AG09309 (cell line): ENCODE results near the gene RAP1GAP.

Source experiments
- DNase-seq: peaks from one replicate; pipeline ENCODE4 v3.0.0-alpha.2; 2010; ENCODE audit warnings: low read depth
- H3K4me3 ChIP-seq: 2 replicates; pipeline ENCODE4 v1.5.1; 2011; ENCODE audit warnings: mild to moderate bottlenecking, low read depth, low read length, moderate library complexity; ENCODE audit not compliant: control insufficient read depth
- CTCF ChIP-seq: IDR thresholded peaks from 2 replicates; pipeline ENCODE4 v1.5.1; 2011; ENCODE audit warnings: mild to moderate bottlenecking, low read depth, low read length, inconsistent platforms; ENCODE audit not compliant: insufficient read depth, control insufficient read depth; ENCODE audit errors: missing control alignments

RAP1GAP gene

GRCh38 chr1:21667348-21668231 lies 1.6 kb downstream of the RAP1GAP start:
- TF ChIP-seq CTCF, result no peak
- H3K4me3 ChIP-seq, result no peak overlapping the region
- DNase-seq, result no peak

DNA sequence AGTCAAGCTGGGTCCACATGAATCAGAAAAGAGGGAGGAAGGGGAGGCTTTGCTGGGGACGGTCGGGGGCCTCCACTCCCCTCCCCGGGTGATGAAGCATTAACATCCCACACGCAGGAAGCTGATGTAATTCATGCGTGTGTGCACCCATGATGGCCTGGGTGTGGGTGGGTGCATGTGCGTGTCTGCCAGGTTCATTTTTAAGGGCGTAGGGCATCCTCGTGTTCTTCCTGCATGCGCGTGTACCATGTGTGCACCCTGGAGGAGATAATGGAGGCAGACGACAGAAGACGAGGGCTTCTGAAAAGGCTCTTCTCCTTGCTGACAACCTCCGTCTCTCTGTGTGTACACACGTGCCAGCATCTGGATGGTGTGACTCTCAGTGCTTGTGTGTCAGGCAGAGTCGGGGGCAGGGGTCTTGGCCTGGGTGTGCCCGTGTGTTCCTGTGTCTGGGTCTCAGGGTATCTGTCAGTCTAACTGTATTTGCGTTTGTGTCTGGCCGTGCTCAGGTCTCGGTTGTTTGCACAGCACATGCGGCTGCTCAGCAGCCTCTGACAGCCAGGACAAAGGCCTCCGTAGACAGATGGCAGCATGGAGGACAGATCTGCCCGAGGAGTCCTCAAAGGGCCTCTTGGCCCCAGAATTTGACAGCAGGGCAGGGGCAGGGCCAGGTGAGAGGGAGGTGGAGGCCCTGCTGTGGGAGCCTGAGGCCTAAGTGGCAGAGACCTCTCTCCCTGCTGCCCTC lies 2.4 kb downstream of the RAP1GAP start:
- no peak overlapping the region for H3K4me3 ChIP-seq
- TF ChIP-seq CTCF, result no peak
- no peak for DNase-seq

- TF ChIP-seq CTCF, result no peak
- DNase-seq, result no peak
- no peak overlapping the region for H3K4me3 ChIP-seq
Observed at GRCh38 chr1:21665711-21666575, 3.2 kb downstream of the RAP1GAP start.

DNA sequence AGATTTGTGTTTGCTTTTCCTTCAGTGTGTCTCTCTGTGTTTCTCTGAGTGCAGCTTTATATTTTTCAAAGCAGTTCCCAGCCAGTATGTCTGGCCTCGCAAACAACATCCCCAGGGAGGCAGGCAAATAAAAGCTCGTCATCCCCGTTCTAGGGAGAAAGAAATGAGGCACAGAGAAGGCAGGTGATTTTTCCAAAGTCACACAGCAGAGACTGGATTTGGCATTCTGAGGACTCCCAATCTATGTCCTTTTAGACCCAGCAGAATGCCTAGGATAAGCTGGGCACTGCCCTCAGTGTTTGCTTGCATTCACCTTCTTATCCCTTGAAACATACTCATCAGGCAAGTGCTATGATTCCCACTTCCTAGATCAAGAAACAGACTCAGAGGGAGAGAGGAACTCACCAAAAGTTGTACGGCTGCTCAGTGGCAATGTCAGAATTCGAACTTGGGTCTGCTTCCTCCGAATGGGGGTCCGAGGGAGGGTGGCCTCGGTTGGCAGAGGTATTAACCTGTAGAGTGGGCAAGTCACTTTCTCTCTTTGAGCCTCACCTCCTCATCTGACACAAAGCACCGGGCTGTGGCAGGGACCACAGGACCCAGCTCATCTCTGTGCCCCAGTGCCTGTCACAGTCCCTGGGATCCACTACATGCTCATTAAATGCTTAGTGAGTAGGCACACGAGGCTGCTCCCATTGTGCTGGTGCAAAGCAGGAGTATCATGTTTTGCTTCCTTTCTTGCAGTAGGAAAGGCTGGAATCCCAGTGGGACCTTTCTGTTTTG lies 4.2 kb downstream of the RAP1GAP start:
- TF ChIP-seq CTCF, result no peak
- no peak for DNase-seq
- H3K4me3 ChIP-seq, result no peak overlapping the region

DNA sequence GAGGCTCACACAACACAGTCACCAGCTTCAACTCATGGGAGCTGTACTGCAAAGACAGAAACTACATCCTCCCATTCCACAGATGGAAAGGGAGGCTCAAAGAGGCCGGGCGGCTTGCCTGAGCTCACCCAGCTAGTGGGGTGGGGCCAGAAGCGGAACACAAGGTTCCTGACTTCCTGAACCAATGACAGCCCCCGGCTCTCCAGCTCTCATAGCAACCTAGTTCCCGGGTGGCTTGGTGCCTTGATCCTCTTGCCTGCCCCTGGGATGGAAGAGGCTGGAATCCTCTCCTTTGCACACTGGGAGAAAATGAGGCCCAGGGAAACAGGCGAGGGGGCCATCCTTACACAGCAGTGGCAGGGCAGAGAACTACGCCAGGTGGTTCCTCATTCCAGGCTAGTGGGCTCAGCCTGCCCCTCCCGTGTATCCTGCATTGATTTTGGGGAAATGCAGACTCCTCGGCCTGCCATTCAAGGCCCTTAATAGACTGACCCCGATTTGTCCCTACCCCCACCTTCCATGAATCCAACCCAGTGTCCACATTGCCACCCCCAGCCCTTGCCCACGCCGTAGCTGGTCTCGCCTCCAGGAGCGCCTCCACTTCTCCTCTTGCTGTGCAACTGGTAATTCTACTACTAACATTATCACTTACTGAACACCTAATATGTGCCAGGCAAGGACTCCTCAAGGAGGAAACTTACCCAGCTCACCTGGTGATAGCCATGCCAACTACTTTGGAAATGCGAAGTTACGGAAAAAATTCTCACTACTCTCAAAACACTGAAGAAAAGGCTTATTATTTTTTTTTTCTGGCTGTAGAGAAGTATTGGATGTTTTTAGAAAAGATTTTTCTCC lies 5.0 kb downstream of the RAP1GAP start:
- DNase-seq, result no peak
- TF ChIP-seq CTCF, result no peak
- no peak overlapping the region for H3K4me3 ChIP-seq
